ENCODE data around the gene IQCM.

IQCM gene

DNA sequence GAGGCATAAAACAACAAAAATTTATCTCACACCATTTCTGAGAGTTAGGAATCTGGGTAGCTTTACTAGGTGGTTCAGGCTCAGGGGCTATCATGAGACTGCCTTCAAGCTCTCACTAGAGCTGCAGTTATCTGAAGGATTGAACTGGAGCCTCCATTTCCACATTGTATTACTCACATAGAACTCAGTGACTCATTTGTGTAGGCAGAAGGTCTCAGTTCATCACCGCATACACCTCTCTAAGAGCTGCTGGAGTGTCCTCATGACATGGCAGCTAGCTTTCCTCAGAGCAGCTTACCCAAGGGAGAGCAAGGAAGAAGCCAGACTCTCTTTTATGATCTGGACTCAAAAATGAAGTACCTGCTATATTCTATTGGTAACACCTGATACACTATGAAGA is 389.2 kb downstream of the IQCM start:
- TF ChIP-seq POU2F2 (IDR thresholded peaks at IDR 0.05; ENCODE audit: low read depth, low read length): no peak
- no peak for TF ChIP-seq SPI1 (IDR thresholded peaks at IDR 0.05; ENCODE audit: low read depth, low read length)
- TF ChIP-seq POLR2A (IDR thresholded peaks at IDR 0.05; ENCODE audit: low read depth, low read length): no peak
- TF ChIP-seq PAX5 (IDR thresholded peaks at IDR 0.05; ENCODE audit: insufficient read depth, low read length, severe bottlenecking): no peak
- TF ChIP-seq TAF1 (IDR thresholded peaks at IDR 0.05; ENCODE audit: low read depth, low read length): no peak
- no peak for TF ChIP-seq POLR2AphosphoS5 (IDR thresholded peaks at IDR 0.05; ENCODE audit: low read depth, low read length)
- no peak for FAIRE-seq
- DNase-seq (ENCODE audit: insufficient read length, low spot score): no peak

DNA sequence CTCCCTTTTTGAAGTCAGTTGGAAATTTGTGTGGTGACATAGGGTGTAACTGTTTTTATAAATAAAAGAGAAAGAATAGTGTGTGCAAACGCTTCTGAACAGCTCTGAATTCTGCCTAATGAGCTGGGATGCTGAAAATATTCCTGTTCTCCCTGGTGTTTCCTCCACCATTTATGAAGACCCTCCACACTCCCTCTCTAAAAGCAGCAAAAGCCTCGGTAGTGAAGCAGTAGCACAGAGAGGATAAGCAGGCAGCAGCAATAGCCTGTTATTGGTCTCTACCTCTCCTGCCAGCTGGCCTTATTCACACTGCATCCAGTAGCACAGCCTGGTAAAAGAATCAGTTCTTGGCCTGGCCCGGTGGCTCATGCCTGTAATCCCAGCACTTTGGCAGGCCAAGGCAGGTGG is 406.1 kb downstream of the IQCM start:
- FAIRE-seq: no peak
- TF ChIP-seq TAF1 (IDR thresholded peaks at IDR 0.05; ENCODE audit: low read depth, low read length) (no peak), POLR2AphosphoS5 (IDR thresholded peaks at IDR 0.05; ENCODE audit: low read depth, low read length) (no peak), POLR2A (IDR thresholded peaks at IDR 0.05; ENCODE audit: low read depth, low read length) (no peak), POU2F2 (IDR thresholded peaks at IDR 0.05; ENCODE audit: low read depth, low read length) (no peak), PAX5 (IDR thresholded peaks at IDR 0.05; ENCODE audit: insufficient read depth, low read length, severe bottlenecking) (no peak), SPI1 (IDR thresholded peaks at IDR 0.05; ENCODE audit: low read depth, low read length) (no peak)
- no peak for DNase-seq (ENCODE audit: insufficient read length, low spot score)

DNA sequence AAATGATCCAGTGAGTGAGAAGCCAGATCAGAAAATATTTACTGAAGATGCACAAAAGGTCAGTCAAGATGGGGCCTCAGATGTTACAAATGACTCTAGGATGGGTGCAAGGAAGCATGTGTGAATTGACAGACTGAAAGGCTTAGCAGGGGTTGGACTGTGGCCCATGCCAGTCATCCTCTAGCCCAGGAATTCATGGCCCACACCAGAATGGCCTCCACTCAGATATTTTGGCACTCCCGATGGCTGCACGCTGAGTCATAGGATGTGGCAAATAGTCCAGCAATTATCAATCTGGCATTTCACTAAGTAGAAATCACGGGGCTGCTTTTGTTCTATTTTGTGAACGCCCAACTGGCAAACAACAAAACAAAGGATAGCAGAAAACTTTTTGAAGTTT is 406.5 kb downstream of the IQCM start:
- TF ChIP-seq POLR2A (IDR thresholded peaks at IDR 0.05; ENCODE audit: low read depth, low read length): no peak
- TF ChIP-seq POLR2AphosphoS5 (IDR thresholded peaks at IDR 0.05; ENCODE audit: low read depth, low read length): no peak
- TF ChIP-seq POU2F2 (IDR thresholded peaks at IDR 0.05; ENCODE audit: low read depth, low read length): no peak
- no peak for TF ChIP-seq SPI1 (IDR thresholded peaks at IDR 0.05; ENCODE audit: low read depth, low read length)
- TF ChIP-seq PAX5 (IDR thresholded peaks at IDR 0.05; ENCODE audit: insufficient read depth, low read length, severe bottlenecking): no peak
- no peak for TF ChIP-seq TAF1 (IDR thresholded peaks at IDR 0.05; ENCODE audit: low read depth, low read length)
- DNase-seq (ENCODE audit: insufficient read length, low spot score) (no peak), FAIRE-seq (no peak)

DNA sequence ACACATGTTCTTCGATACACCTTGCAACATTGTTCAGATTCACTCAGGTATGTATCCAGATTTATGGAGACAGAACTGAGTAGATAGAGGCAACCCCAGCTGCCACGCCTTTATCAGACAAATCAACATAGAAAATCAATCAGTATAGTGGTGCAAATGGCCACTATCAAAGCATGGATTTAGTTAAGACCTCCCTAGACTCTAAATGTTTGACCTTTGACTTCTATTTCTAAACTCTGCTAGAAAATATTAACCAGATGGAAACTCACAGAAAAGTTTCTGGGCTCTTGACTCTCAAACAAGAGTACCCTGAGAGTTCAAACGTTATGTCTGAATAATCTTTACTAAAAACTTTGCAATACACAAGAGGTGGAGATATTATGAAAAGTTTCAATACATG is 411.5 kb downstream of the IQCM start:
- FAIRE-seq (no peak), DNase-seq (ENCODE audit: insufficient read length, low spot score) (no peak)
- TF ChIP-seq POLR2A (IDR thresholded peaks at IDR 0.05; ENCODE audit: low read depth, low read length) (no peak), PAX5 (IDR thresholded peaks at IDR 0.05; ENCODE audit: insufficient read depth, low read length, severe bottlenecking) (no peak), POLR2AphosphoS5 (IDR thresholded peaks at IDR 0.05; ENCODE audit: low read depth, low read length) (no peak), TAF1 (IDR thresholded peaks at IDR 0.05; ENCODE audit: low read depth, low read length) (no peak), SPI1 (IDR thresholded peaks at IDR 0.05; ENCODE audit: low read depth, low read length) (no peak), POU2F2 (IDR thresholded peaks at IDR 0.05; ENCODE audit: low read depth, low read length) (no peak)

DNA sequence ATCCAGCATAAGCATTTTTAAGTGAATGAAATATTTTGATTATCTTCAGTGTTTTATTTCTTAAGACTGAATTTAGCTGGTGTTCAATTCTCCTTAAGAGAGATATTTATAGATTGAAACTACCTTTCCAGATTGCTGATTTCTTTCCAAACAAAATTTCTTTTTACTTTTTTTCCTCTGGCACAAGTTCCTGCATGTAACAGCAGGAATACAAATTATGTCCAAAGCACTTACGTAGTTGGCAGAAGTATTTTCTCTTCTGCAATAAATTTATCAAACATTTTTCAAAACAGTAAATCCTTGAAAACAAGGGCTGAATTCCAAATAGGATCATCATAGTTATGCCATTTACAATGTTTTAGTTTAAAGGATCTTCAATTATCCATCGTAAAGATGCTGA is 412.6 kb downstream of the IQCM start:
- no peak for FAIRE-seq
- TF ChIP-seq PAX5 (IDR thresholded peaks at IDR 0.05; ENCODE audit: insufficient read depth, low read length, severe bottlenecking): no peak
- TF ChIP-seq POLR2A (IDR thresholded peaks at IDR 0.05; ENCODE audit: low read depth, low read length): no peak
- TF ChIP-seq SPI1 (IDR thresholded peaks at IDR 0.05; ENCODE audit: low read depth, low read length): no peak
- no peak for TF ChIP-seq POU2F2 (IDR thresholded peaks at IDR 0.05; ENCODE audit: low read depth, low read length)
- no peak for TF ChIP-seq POLR2AphosphoS5 (IDR thresholded peaks at IDR 0.05; ENCODE audit: low read depth, low read length)
- no peak for TF ChIP-seq TAF1 (IDR thresholded peaks at IDR 0.05; ENCODE audit: low read depth, low read length)

DNA sequence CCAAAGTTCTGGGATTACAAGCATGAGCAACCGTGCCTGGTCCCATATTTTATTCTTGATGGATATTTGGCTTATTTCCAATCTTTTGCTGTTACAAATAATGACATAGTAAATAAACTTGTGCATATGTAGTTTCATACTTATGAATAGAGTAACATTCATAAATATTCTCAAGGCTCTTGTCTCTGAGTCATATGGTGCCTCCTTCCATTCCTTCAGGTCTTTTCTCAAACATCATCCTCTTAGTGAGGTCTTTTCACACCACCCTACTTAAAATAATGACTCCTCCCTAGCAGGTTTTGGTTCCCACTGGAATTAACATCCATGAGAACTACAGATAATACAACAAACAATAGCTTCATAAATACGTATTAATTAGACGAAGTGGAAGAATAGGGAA is 416.6 kb downstream of the IQCM start:
- FAIRE-seq: no peak
- TF ChIP-seq PAX5 (IDR thresholded peaks at IDR 0.05; ENCODE audit: insufficient read depth, low read length, severe bottlenecking): no peak
- TF ChIP-seq POLR2A (IDR thresholded peaks at IDR 0.05; ENCODE audit: low read depth, low read length): no peak
- TF ChIP-seq SPI1 (IDR thresholded peaks at IDR 0.05; ENCODE audit: low read depth, low read length): no peak
- TF ChIP-seq POLR2AphosphoS5 (IDR thresholded peaks at IDR 0.05; ENCODE audit: low read depth, low read length): no peak
- TF ChIP-seq POU2F2 (IDR thresholded peaks at IDR 0.05; ENCODE audit: low read depth, low read length): no peak
- no peak for TF ChIP-seq TAF1 (IDR thresholded peaks at IDR 0.05; ENCODE audit: low read depth, low read length)
- DNase-seq (ENCODE audit: insufficient read length, low spot score): no peak

More for the DNA sequence above, 412.6 kb downstream of the IQCM start:
- DNase-seq (ENCODE audit: insufficient read length, low spot score): no peak

DNA sequence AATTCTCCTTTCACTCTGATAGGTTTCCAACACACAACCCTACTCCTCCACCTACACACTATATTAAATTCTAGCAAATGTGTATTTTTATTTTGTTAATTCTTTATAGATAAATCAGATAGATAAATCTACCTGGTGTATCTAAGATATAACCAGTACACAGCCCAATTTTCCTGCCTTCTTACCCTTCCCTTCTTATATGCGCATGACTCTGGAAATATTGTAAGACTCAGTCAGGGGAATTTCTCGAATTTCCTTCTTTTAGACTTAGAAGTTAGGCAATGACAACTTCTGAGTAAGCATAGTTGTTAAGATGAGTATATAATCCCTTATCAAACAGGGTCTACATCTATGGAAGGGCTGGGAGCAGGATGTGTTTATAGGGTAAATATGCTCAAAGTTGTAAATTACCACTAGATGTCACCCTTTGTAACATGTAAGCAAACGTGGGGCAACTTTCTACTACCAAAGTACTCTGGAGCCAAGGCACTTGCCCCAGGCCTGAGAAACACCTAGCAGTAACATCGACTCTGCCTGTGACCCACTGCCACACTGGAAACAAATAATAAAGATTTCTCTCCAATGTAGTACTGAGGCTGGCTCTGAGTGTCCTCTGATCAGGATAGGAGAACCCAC is 444.7 kb downstream of the IQCM start:
- FAIRE-seq (peak; percentile 78), DNase-seq (ENCODE audit: insufficient read length, low spot score) (peak; percentile 0)
- TF ChIP-seq TAF1 (IDR thresholded peaks at IDR 0.05; ENCODE audit: low read depth, low read length) (no peak), POLR2A (IDR thresholded peaks at IDR 0.05; ENCODE audit: low read depth, low read length) (no peak), POLR2AphosphoS5 (IDR thresholded peaks at IDR 0.05; ENCODE audit: low read depth, low read length) (no peak), SPI1 (IDR thresholded peaks at IDR 0.05; ENCODE audit: low read depth, low read length) (no peak), PAX5 (IDR thresholded peaks at IDR 0.05; ENCODE audit: insufficient read depth, low read length, severe bottlenecking) (no peak), POU2F2 (IDR thresholded peaks at IDR 0.05; ENCODE audit: low read depth, low read length) (no peak)

DNA sequence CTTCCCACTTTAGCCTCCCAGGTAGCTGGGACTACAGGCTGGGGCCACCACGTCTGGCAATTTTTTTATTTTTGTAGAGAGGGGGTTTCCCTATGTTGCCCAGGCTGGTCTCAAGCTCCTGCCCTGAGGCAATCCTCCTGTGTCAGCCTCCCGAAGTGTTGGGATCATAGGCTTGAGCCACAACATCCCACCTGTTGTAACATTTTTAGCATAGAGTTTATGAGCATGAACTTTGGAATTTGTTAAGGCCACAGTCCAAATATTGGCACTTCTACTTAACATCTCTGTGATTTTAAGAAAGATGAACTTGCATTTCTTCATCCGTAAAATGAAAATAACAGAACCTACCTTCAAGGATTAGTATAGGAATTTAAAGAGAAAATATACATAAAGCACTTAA is 445.6 kb downstream of the IQCM start:
- FAIRE-seq (no peak), DNase-seq (ENCODE audit: insufficient read length, low spot score) (no peak)
- no peak for TF ChIP-seq POLR2A (IDR thresholded peaks at IDR 0.05; ENCODE audit: low read depth, low read length)
- no peak for TF ChIP-seq POU2F2 (IDR thresholded peaks at IDR 0.05; ENCODE audit: low read depth, low read length)
- TF ChIP-seq SPI1 (IDR thresholded peaks at IDR 0.05; ENCODE audit: low read depth, low read length): no peak
- TF ChIP-seq TAF1 (IDR thresholded peaks at IDR 0.05; ENCODE audit: low read depth, low read length): no peak
- TF ChIP-seq POLR2AphosphoS5 (IDR thresholded peaks at IDR 0.05; ENCODE audit: low read depth, low read length): no peak
- no peak for TF ChIP-seq PAX5 (IDR thresholded peaks at IDR 0.05; ENCODE audit: insufficient read depth, low read length, severe bottlenecking)

DNA sequence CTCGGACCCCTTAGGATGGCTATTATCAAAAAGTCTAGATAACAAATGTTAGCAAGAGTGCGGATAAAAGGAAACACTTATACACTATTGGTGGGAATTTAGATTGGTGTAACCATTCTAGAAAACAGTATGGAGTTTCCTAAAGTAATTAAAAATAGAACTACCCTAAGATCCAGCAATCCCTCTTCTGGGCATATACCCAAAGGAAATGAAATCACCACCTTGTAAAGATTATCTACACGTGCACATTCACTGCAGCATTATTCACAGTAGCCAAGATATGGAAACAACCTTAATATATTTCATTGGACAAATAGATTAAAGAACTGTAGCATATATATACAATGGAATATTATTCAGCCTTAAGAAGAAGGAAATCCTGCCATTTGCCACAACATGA is 462.4 kb downstream of the IQCM start:
- FAIRE-seq: no peak
- no peak for DNase-seq (ENCODE audit: insufficient read length, low spot score)
- TF ChIP-seq SPI1 (IDR thresholded peaks at IDR 0.05; ENCODE audit: low read depth, low read length): no peak
- TF ChIP-seq POLR2A (IDR thresholded peaks at IDR 0.05; ENCODE audit: low read depth, low read length): no peak
- no peak for TF ChIP-seq PAX5 (IDR thresholded peaks at IDR 0.05; ENCODE audit: insufficient read depth, low read length, severe bottlenecking)
- TF ChIP-seq POLR2AphosphoS5 (IDR thresholded peaks at IDR 0.05; ENCODE audit: low read depth, low read length): no peak
- no peak for TF ChIP-seq POU2F2 (IDR thresholded peaks at IDR 0.05; ENCODE audit: low read depth, low read length)
- no peak for TF ChIP-seq TAF1 (IDR thresholded peaks at IDR 0.05; ENCODE audit: low read depth, low read length)
